H9 (cell line): Measurements from ENCODE around the gene CTR9. TPM values are rescaled to one million over a fixed set of nuclear protein-coding genes. Genes with fewer than 3 reads are reported as not detected.

Experiments
- DNase-seq: peaks from one replicate; pipeline ENCODE4 v3.0.0-alpha.2; 2017
- H2AFZ ChIP-seq: one replicate; pipeline ENCODE4 v1.6.1; 2013; ENCODE audit warnings: mild to moderate bottlenecking, low read length, control low read depth, moderate library complexity
- H2AK5ac ChIP-seq: 2 replicates; pipeline ENCODE4 v1.6.1; 2013; ENCODE audit warnings: low read length, control low read depth, mixed read lengths; ENCODE audit not compliant: insufficient read length
- H2BK120ac ChIP-seq: one replicate; pipeline ENCODE4 v1.6.1; 2013; ENCODE audit warnings: low read depth, mild to moderate bottlenecking, low read length, control low read depth, inconsistent platforms; ENCODE audit not compliant: poor library complexity, severe bottlenecking
- H2BK12ac ChIP-seq: 2 replicates; pipeline ENCODE4 v1.6.1; 2013; ENCODE audit warnings: low read length, control low read depth, mixed read lengths, low read depth; ENCODE audit not compliant: insufficient read length
- H2BK15ac ChIP-seq: 2 replicates; pipeline ENCODE4 v1.6.1; 2013; ENCODE audit warnings: low read depth, low read length, control low read depth
- H2BK20ac ChIP-seq: one replicate; pipeline ENCODE4 v1.6.1; 2013; ENCODE audit warnings: low read depth, mild to moderate bottlenecking, low read length, control low read depth, inconsistent platforms; ENCODE audit not compliant: poor library complexity, severe bottlenecking
- H2BK5ac ChIP-seq: 2 replicates; pipeline ENCODE4 v1.6.1; 2013; ENCODE audit warnings: low read length, control low read depth, mixed read lengths; ENCODE audit not compliant: insufficient read length
- H3K14ac ChIP-seq: 2 replicates; pipeline ENCODE4 v1.6.1; 2013; ENCODE audit warnings: low read length, control low read depth; ENCODE audit not compliant: insufficient read depth
- H3K18ac ChIP-seq: 2 replicates; pipeline ENCODE4 v1.6.1; 2013; ENCODE audit warnings: low read depth, mild to moderate bottlenecking, mixed read lengths, low read length, control low read depth; ENCODE audit not compliant: insufficient read length
- H3K23ac ChIP-seq: 2 replicates; pipeline ENCODE4 v1.6.1; 2013; ENCODE audit warnings: low read length, control low read depth, mixed read lengths, low read depth; ENCODE audit not compliant: insufficient read length
- H3K23me2 ChIP-seq: 2 replicates; pipeline ENCODE4 v1.6.1; 2013; ENCODE audit warnings: low read depth, mild to moderate bottlenecking, mixed read lengths, low read length, control low read depth; ENCODE audit not compliant: insufficient read length, poor library complexity, severe bottlenecking
- H3K27ac ChIP-seq: 2 replicates; pipeline ENCODE4 v1.5.1; 2013; ENCODE audit warnings: low read length, control low read depth, mixed read lengths, low read depth; ENCODE audit not compliant: insufficient read length
- H3K27me3 ChIP-seq: 2 replicates; pipeline ENCODE4 v1.6.1; 2013; ENCODE audit warnings: low read length, control low read depth, inconsistent platforms; ENCODE audit not compliant: insufficient read depth
- H3K4ac ChIP-seq: 2 replicates; pipeline ENCODE4 v1.6.1; 2013; ENCODE audit warnings: low read depth, mild to moderate bottlenecking, control low read depth, inconsistent platforms, low read length, moderate library complexity
- H3K4me1 ChIP-seq: 2 replicates; pipeline ENCODE4 v1.6.1; 2013; ENCODE audit warnings: low read length, control low read depth, inconsistent platforms; ENCODE audit not compliant: insufficient read depth
- H3K4me2 ChIP-seq: 2 replicates; pipeline ENCODE4 v1.6.1; 2013; ENCODE audit warnings: low read length, control low read depth, mixed read lengths; ENCODE audit not compliant: insufficient read length, insufficient read depth
- H3K56ac ChIP-seq: 2 replicates; pipeline ENCODE4 v1.6.1; 2013; ENCODE audit warnings: low read depth, mild to moderate bottlenecking, mixed read lengths, low read length, control low read depth; ENCODE audit not compliant: insufficient read length
- H3K79me1 ChIP-seq: 2 replicates; pipeline ENCODE4 v1.6.1; 2013; ENCODE audit warnings: low read depth, mild to moderate bottlenecking, moderate library complexity, low read length, control low read depth, inconsistent platforms; ENCODE audit not compliant: insufficient read depth, poor library complexity, severe bottlenecking
- H3K79me2 ChIP-seq: 2 replicates; pipeline ENCODE4 v1.6.1; 2013; ENCODE audit warnings: low read length, control low read depth, inconsistent platforms; ENCODE audit not compliant: insufficient read depth
- H3K9ac ChIP-seq: 2 replicates; pipeline ENCODE4 v1.6.1; 2013; ENCODE audit warnings: low read length, control low read depth, mixed read lengths; ENCODE audit not compliant: insufficient read length; ENCODE audit errors: extremely low read depth
- H3K9me3 ChIP-seq: one replicate; pipeline ENCODE4 v1.6.1; 2013; ENCODE audit warnings: low read depth, low read length, inconsistent platforms; ENCODE audit not compliant: control insufficient read depth
- H3T11ph ChIP-seq: one replicate; pipeline ENCODE4 v1.6.1; 2013; ENCODE audit warnings: mild to moderate bottlenecking, low read length, control low read depth, inconsistent platforms
- H4K20me1 ChIP-seq: one replicate; pipeline ENCODE4 v1.6.1; 2013; ENCODE audit not compliant: control insufficient read depth, insufficient read length, insufficient read depth
- H4K5ac ChIP-seq: 2 replicates; pipeline ENCODE4 v1.6.1; 2013; ENCODE audit warnings: low read depth, mild to moderate bottlenecking, mixed read lengths, low read length, control low read depth; ENCODE audit not compliant: insufficient read length
- H4K8ac ChIP-seq: replicated peaks from 2 replicates; pipeline ENCODE4 v1.6.1; 2013; ENCODE audit warnings: low read length, control low read depth, mixed read lengths, low read depth; ENCODE audit not compliant: insufficient read length
- H4K91ac ChIP-seq: 2 replicates; pipeline ENCODE4 v1.6.1; 2013; ENCODE audit warnings: low read depth, mild to moderate bottlenecking, moderate library complexity, mixed read lengths, low read length, control low read depth; ENCODE audit not compliant: insufficient read length
- H3K27ac Mint-ChIP-seq, 3 experiments: 2 replicates in 2 of 3; 3 replicates in 1 of 3; pipeline ENCODE4 v1.8.0; 2020 to 2021; ENCODE audit warnings: mixed read lengths in 3 of 3, mild to moderate bottlenecking in 1 of 3, moderate library complexity in 1 of 3
- H3K27me3 Mint-ChIP-seq: 2 replicates; pipeline ENCODE4 v1.8.0; 2021; ENCODE audit warnings: low read depth, mild to moderate bottlenecking, moderate library complexity, mixed read lengths
- H3K36me3 Mint-ChIP-seq, 3 experiments: 2 replicates in 2 of 3; 3 replicates in 1 of 3; pipeline ENCODE4 v1.8.0; 2020 to 2021; ENCODE audit warnings: low read depth in 3 of 3, mixed read lengths in 3 of 3; ENCODE audit not compliant: insufficient read depth in 1 of 3
- H3K4me1 Mint-ChIP-seq, 2 experiments: 2 replicates each; pipeline ENCODE4 v1.8.0; 2020; ENCODE audit warnings: mixed read lengths in 2 of 2
- H3K4me3 Mint-ChIP-seq, 2 experiments: 2 replicates in 1 of 2; 3 replicates in 1 of 2; pipeline ENCODE4 v1.8.0; 2020 to 2021; ENCODE audit warnings: mild to moderate bottlenecking in 2 of 2, mixed read lengths in 2 of 2, moderate library complexity in 1 of 2
- H3K9me3 Mint-ChIP-seq, 2 experiments: 2 replicates in 1 of 2; 3 replicates in 1 of 2; pipeline ENCODE4 v1.8.0; 2020; ENCODE audit warnings: mild to moderate bottlenecking in 2 of 2, mixed read lengths in 2 of 2, moderate library complexity in 1 of 2
- CTCF ChIP-seq: fragments of 200-600 bp; sonication (generic); conservative IDR thresholded peaks from 3 replicates; pipeline ENCODE4 v1.8.0; 2021; ENCODE audit warnings: antibody characterized with exemption, mild to moderate bottlenecking
- WGBS: extraction: QIAGEN DNeasy Blood & Tissue Kit; methylation state at CpG from one replicate; pipeline ENCODE4 v1.1.7; 2013; ENCODE audit warnings: missing lambda C conversion rate, low lambda C conversion rate, mixed read lengths; ENCODE audit not compliant: insufficient read length; ENCODE audit errors: extremely low coverage; 5-methylcytosine and 5-hydroxymethylcytosine counted together
- total RNA-seq: library from RNA; stranded (reverse); gene quantifications from 2 replicates; pipeline ENCODE4 v1.2.1, GENCODE V29; 2021

Gene CTR9
- total RNA-seq, 1 experiment from 2014 or later: 37.5 TPM

- Histone ChIP-seq H3K4ac (no peak overlapping the region), H3K9ac (no peak overlapping the region), H2BK15ac (no peak overlapping the region), H3K14ac (no peak overlapping the region), H3K27me3 (no peaks in the 10 kb centered on the region), H4K8ac (no peak overlapping the region), H2AK5ac (no peak overlapping the region), H3K4me2 (no peak overlapping the region), H3K18ac (no peak overlapping the region), H3T11ph (no peak overlapping the region), H2BK120ac (no peak overlapping the region), H4K20me1 (no peaks in the 10 kb centered on the region), H3K79me1 (no peaks in the 10 kb centered on the region), H3K79me2 (no peaks in the 10 kb centered on the region), H3K4me1 (no peaks in the 10 kb centered on the region), H3K56ac (no peak overlapping the region), H3K9me3 (no peaks in the 10 kb centered on the region), H4K5ac (no peak overlapping the region), H2BK5ac (no peak overlapping the region), H3K27ac (no peak overlapping the region), H2AFZ (no peak overlapping the region), H4K91ac (no peak overlapping the region), H3K23me2 (no peaks in the 10 kb centered on the region), H2BK20ac (no peak overlapping the region), H2BK12ac (no peak overlapping the region), H3K23ac (no peak overlapping the region)
- Mint-ChIP-seq H3K4me3 (no peak overlapping the region), H3K36me3 (peaks cover 9 to 59% (median 58%) of the 10 kb centered on the region in 3 experiments; a peak in 6 of 7 replicates), H3K9me3 (no peaks in the 10 kb centered on the region), H3K4me1 (peaks cover 6 to 19% of the 10 kb centered on the region in 2 experiments), H3K27me3 (no peaks in the 10 kb centered on the region), H3K27ac (peak overlapping the region in 1 of 3 experiments; percentile 58; a peak in 1 of 7 replicates)
- TF ChIP-seq CTCF: peak; percentile 81
- WGBS: no CpG with 5 or more reads among the region's 2 CpGs
- no peak for DNase-seq
Observed at GRCh38 chr11:10770626-10771254, 19.7 kb downstream of the CTR9 start.
